Lower leg skin (tissue), 3 donors: ENCODE measurements around the gene PPP2R5C.

Source experiments
- CTCF ChIP-seq, 3 donors: fragments of 450-650 bp; IDR thresholded peaks; one replicate each; pipeline ENCODE4 v1.5.1; 2016; ENCODE audit warnings: antibody characterized with exemption in 3 of 3, mild to moderate bottlenecking in 3 of 3, moderate library complexity in 2 of 3
- POLR2A ChIP-seq, 2 donors: fragments of 450-650 bp; IDR thresholded peaks; one replicate each; pipeline ENCODE4 v1.6.1; 2016 to 2017; ENCODE audit warnings: antibody characterized with exemption in 2 of 2, mild to moderate bottlenecking in 1 of 2, moderate library complexity in 1 of 2

GRCh38 chr14:101950516-101951215, 189.2 kb downstream of the PPP2R5C start:
- TF ChIP-seq CTCF (IDR thresholded peaks at IDR 0.05) (no peak), POLR2A (IDR thresholded peaks at IDR 0.05) (no peak)
